Activated CD4-positive, alpha-beta T cell treated with anti-CD3 and anti-CD28 coated beads, Interleukin-2, amount 10 ng/mL, durations not matched to agents 7 days and 5 days (primary cell): ENCODE data around the gene MRPL43. TPM values are rescaled to one million over a fixed set of nuclear protein-coding genes. Genes with fewer than 3 reads are reported as not detected.

Experiments used
- CTCF ChIA-PET: fragments of 350-600 bp; sonication (Branson Sonifier 250); formaldehyde crosslinking; loops from one replicate; lab custom pipeline; 2021; ENCODE audit warnings: antibody characterized with exemption; lab: Charles Lee
- POLR2A ChIA-PET: fragments of 350-600 bp; sonication (Branson Sonifier 250); formaldehyde crosslinking; loops from one replicate; lab custom pipeline; 2021; ENCODE audit warnings: antibody characterized with exemption; lab: Charles Lee
- DNase-seq: peaks from one replicate; pipeline ENCODE4 v3.0.0-alpha.2; 2020
- H3K27ac Mint-ChIP-seq: one replicate; pipeline ENCODE4 v1.8.0; 2021; ENCODE audit warnings: mild to moderate bottlenecking, moderate library complexity, mixed read lengths
- H3K27me3 Mint-ChIP-seq: one replicate; pipeline ENCODE4 v1.8.0; 2021; ENCODE audit warnings: mixed read lengths
- H3K36me3 Mint-ChIP-seq: one replicate; pipeline ENCODE4 v1.8.0; 2021; ENCODE audit warnings: low read depth, mixed read lengths
- H3K4me1 Mint-ChIP-seq: one replicate; pipeline ENCODE4 v1.8.0; 2021; ENCODE audit warnings: mixed read lengths
- H3K4me3 Mint-ChIP-seq: one replicate; pipeline ENCODE4 v1.8.0; 2021; ENCODE audit warnings: mild to moderate bottlenecking, moderate library complexity, mixed read lengths
- H3K9me3 Mint-ChIP-seq: one replicate; pipeline ENCODE4 v1.8.0; 2021; ENCODE audit warnings: mixed read lengths
- total RNA-seq, 2 experiments: library from RNA; stranded (reverse); gene quantifications; one replicate each; pipeline ENCODE4 v1.2.3, GENCODE V29; 2021

The MRPL43 gene
- total RNA-seq, 2 experiments from 2014 or later = 55.9 to 57.0 TPM

GRCh38 chr10:100984672-100985177 is 2.6 kb downstream of the MRPL43 start:
- Mint-ChIP-seq H3K27ac (no peak overlapping the region), H3K4me3 (no peak overlapping the region), H3K27me3 (no peaks in the 10 kb centered on the region), H3K9me3 (no peaks in the 10 kb centered on the region), H3K4me1 (peaks cover 37% of the 10 kb centered on the region), H3K36me3 (peaks cover 9% of the 10 kb centered on the region)
- POLR2A ChIA-PET = no interaction called here
- CTCF ChIA-PET = interaction anchor here (1.0 to 1.1 kb wide), 2 partner anchors 13 to 56 kb away, joined by 3 to 4 read pairs; no protein-coding TSS in a partner anchor
- no peak for DNase-seq

GRCh38 chr10:100983868-100984671 is 3.2 kb downstream of the MRPL43 start:
- no peaks in the 10 kb centered on the region for H3K27me3 Mint-ChIP-seq
- DNase-seq = no peak
- H3K4me1 Mint-ChIP-seq = peaks cover 36% of the 10 kb centered on the region
- ChIA-PET POLR2A (no interaction called here), CTCF (interaction anchor here (1.0 to 2.1 kb wide), 3 partner anchors 13 to 56 kb away, joined by 3 to 6 read pairs (median 4); no protein-coding TSS in a partner anchor)
- peaks cover 7% of the 10 kb centered on the region for H3K36me3 Mint-ChIP-seq
- H3K4me3 Mint-ChIP-seq = no peak overlapping the region
- H3K27ac Mint-ChIP-seq = no peak overlapping the region
- H3K9me3 Mint-ChIP-seq = no peaks in the 10 kb centered on the region

GRCh38 chr10:100982916-100983830 is 4.1 kb downstream of the MRPL43 start:
- Mint-ChIP-seq H3K27me3 (no peaks in the 10 kb centered on the region), H3K4me3 (no peak overlapping the region), H3K9me3 (no peaks in the 10 kb centered on the region), H3K27ac (no peak overlapping the region), H3K36me3 (peaks cover 6% of the 10 kb centered on the region), H3K4me1 (peaks cover 29% of the 10 kb centered on the region)
- POLR2A ChIA-PET = interaction anchor here (0.7 kb wide), 1 partner anchor 48 kb away, joined by 3 read pairs; the partner anchor contains the start of genes PDZD7 and SFXN3
- no peak for DNase-seq
- CTCF ChIA-PET = interaction anchor here (2.1 kb wide), 1 partner anchor 14 kb away, joined by 6 read pairs; no protein-coding TSS in a partner anchor

GRCh38 chr10:100981178-100981772 is 6.0 kb downstream of the MRPL43 start:
- H3K27me3 Mint-ChIP-seq = no peaks in the 10 kb centered on the region
- peaks cover 11% of the 10 kb centered on the region for H3K4me1 Mint-ChIP-seq
- DNase-seq = no peak
- no peak overlapping the region for H3K4me3 Mint-ChIP-seq
- CTCF ChIA-PET = interaction anchor here (0.9 to 1.5 kb wide), 3 partner anchors 15 to 38 kb away, joined by 3 to 5 read pairs (median 4); no protein-coding TSS in a partner anchor
- no peak overlapping the region for H3K27ac Mint-ChIP-seq
- POLR2A ChIA-PET = interaction anchor here (0.6 kb wide), 1 partner anchor 607 kb away, joined by 3 read pairs; no protein-coding TSS in a partner anchor
- no peaks in the 10 kb centered on the region for H3K36me3 Mint-ChIP-seq
- H3K9me3 Mint-ChIP-seq = no peaks in the 10 kb centered on the region

- DNase-seq = no peak
- no peak overlapping the region for H3K4me3 Mint-ChIP-seq
- H3K27me3 Mint-ChIP-seq = no peaks in the 10 kb centered on the region
- CTCF ChIA-PET = interaction anchor here (0.9 to 1.5 kb wide), 3 partner anchors 16 to 38 kb away, joined by 3 to 5 read pairs (median 4); no protein-coding TSS in a partner anchor
- no peaks in the 10 kb centered on the region for H3K9me3 Mint-ChIP-seq
- POLR2A ChIA-PET = no interaction called here
- no peaks in the 10 kb centered on the region for H3K36me3 Mint-ChIP-seq
- peaks cover 5% of the 10 kb centered on the region for H3K4me1 Mint-ChIP-seq
- H3K27ac Mint-ChIP-seq = no peak overlapping the region
Measured at GRCh38 chr10:100980711-100981110, 6.6 kb downstream of the MRPL43 start.

- no peak for DNase-seq
- Mint-ChIP-seq H3K9me3 (no peaks in the 10 kb centered on the region), H3K27ac (no peak overlapping the region), H3K27me3 (no peaks in the 10 kb centered on the region), H3K4me1 (peaks cover 2% of the 10 kb centered on the region), H3K4me3 (no peak overlapping the region), H3K36me3 (no peaks in the 10 kb centered on the region)
- POLR2A ChIA-PET = no interaction called here
- CTCF ChIA-PET = interaction anchor here (1.5 kb wide), 1 partner anchor 16 kb away, joined by 3 read pairs; no protein-coding TSS in a partner anchor
Measured at GRCh38 chr10:100980311-100980710, 7.0 kb downstream of the MRPL43 start.

GRCh38 chr10:100979791-100980272 is 7.5 kb downstream of the MRPL43 start:
- Mint-ChIP-seq H3K4me3 (no peak overlapping the region), H3K36me3 (no peaks in the 10 kb centered on the region), H3K9me3 (no peaks in the 10 kb centered on the region), H3K27ac (no peak overlapping the region), H3K4me1 (peaks cover 1% of the 10 kb centered on the region), H3K27me3 (no peaks in the 10 kb centered on the region)
- DNase-seq = no peak
- POLR2A ChIA-PET = no interaction called here
- CTCF ChIA-PET = interaction anchor here (0.9 to 1.5 kb wide), 2 partner anchors 11 to 17 kb away, joined by 3 read pairs; partner anchors contain the start of gene SEMA4G

GRCh38 chr10:100978901-100979195 is 8.4 kb downstream of the MRPL43 start:
- CTCF ChIA-PET = no interaction called here
- H3K36me3 Mint-ChIP-seq = no peaks in the 10 kb centered on the region
- H3K27me3 Mint-ChIP-seq = no peaks in the 10 kb centered on the region
- H3K4me3 Mint-ChIP-seq = no peak overlapping the region
- no peaks in the 10 kb centered on the region for H3K9me3 Mint-ChIP-seq
- no peak overlapping the region for H3K27ac Mint-ChIP-seq
- H3K4me1 Mint-ChIP-seq = no peaks in the 10 kb centered on the region
- POLR2A ChIA-PET = no interaction called here
- no peak for DNase-seq

GRCh38 chr10:100978121-100978900 is 9.0 kb downstream of the MRPL43 start:
- Mint-ChIP-seq H3K9me3 (no peaks in the 10 kb centered on the region), H3K27ac (no peak overlapping the region), H3K36me3 (no peaks in the 10 kb centered on the region), H3K4me1 (no peaks in the 10 kb centered on the region), H3K27me3 (no peaks in the 10 kb centered on the region), H3K4me3 (no peak overlapping the region)
- no peak for DNase-seq
- ChIA-PET POLR2A (no interaction called here), CTCF (no interaction called here)

GRCh38 chr10:100977436-100977835 is 9.9 kb downstream of the MRPL43 start:
- Mint-ChIP-seq H3K36me3 (no peaks in the 10 kb centered on the region), H3K27me3 (no peaks in the 10 kb centered on the region), H3K4me3 (no peak overlapping the region), H3K4me1 (no peaks in the 10 kb centered on the region), H3K27ac (no peak overlapping the region), H3K9me3 (no peaks in the 10 kb centered on the region)
- no peak for DNase-seq
- POLR2A ChIA-PET = no interaction called here
- CTCF ChIA-PET = no interaction called here

GRCh38 chr10:100976906-100977305 is 10.4 kb downstream of the MRPL43 start:
- peak; percentile 3 for DNase-seq
- CTCF ChIA-PET = no interaction called here
- Mint-ChIP-seq H3K27ac (no peak overlapping the region), H3K4me1 (no peaks in the 10 kb centered on the region), H3K36me3 (no peaks in the 10 kb centered on the region), H3K4me3 (no peak overlapping the region), H3K27me3 (no peaks in the 10 kb centered on the region), H3K9me3 (no peaks in the 10 kb centered on the region)
- POLR2A ChIA-PET = no interaction called here
